ENCODE results near the gene MYO16.

DNA sequence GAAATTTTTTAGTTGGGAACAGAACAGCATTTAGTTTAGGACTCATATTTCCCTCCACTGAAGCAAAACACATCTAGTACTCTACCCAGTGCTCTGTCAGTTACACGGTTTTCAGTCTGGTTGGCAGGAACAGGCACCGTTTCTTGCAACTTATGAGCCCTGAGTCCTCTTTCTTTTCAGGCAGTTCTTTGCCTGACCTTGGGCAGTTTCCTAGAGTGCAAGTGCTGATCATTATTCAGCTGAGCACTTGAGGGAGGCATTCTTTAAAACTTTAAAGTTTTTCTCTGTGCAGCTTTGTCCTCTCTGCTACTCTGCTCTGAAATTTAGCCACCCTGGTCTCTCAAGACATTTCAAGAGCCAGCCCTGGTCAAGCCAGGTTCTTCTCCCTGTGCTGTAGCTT lies 96.1 kb downstream of the MYO16 start:
- no peak for TF ChIP-seq CTCF (IDR thresholded peaks at IDR 0.05)
- TF ChIP-seq POLR2A (IDR thresholded peaks at IDR 0.05), result no peak
